ENCODE data around the gene TSPAN18.

Gene TSPAN18

GRCh38 chr11:44780940-44781631, 54.3 kb downstream of the TSPAN18 start:
- no peak for DNase-seq (ENCODE audit: low read depth)

GRCh38 chr11:44781655-44782054, 54.9 kb downstream of the TSPAN18 start:
- TF ChIP-seq CTCF (conservative IDR thresholded peaks at IDR 0.05; ENCODE audit: low read length): no peak
- H3K4me3 ChIP-seq (ENCODE audit: low read length): no peak overlapping the region
- DNase-seq (ENCODE audit: low read depth): no peak

More at GRCh38 chr11:44780940-44781631, 54.3 kb downstream of the TSPAN18 start:
- H3K4me3 ChIP-seq (ENCODE audit: low read length): no peak overlapping the region
- no peak for TF ChIP-seq CTCF (conservative IDR thresholded peaks at IDR 0.05; ENCODE audit: low read length)

GRCh38 chr11:44782478-44782877, 55.7 kb downstream of the TSPAN18 start:
- DNase-seq (ENCODE audit: low read depth): no peak
- H3K4me3 ChIP-seq (ENCODE audit: low read length): no peak overlapping the region
- TF ChIP-seq CTCF (conservative IDR thresholded peaks at IDR 0.05; ENCODE audit: low read length): no peak

- H3K4me3 ChIP-seq (ENCODE audit: low read length): no peak overlapping the region
- no peak for DNase-seq (ENCODE audit: low read depth)
- TF ChIP-seq CTCF (conservative IDR thresholded peaks at IDR 0.05; ENCODE audit: low read length): no peak
Measured at GRCh38 chr11:44784436-44784760, 57.6 kb downstream of the TSPAN18 start.

- no peak for TF ChIP-seq CTCF (conservative IDR thresholded peaks at IDR 0.05; ENCODE audit: low read length)
- H3K4me3 ChIP-seq (ENCODE audit: low read length): no peak overlapping the region
- no peak for DNase-seq (ENCODE audit: low read depth)
Measured at GRCh38 chr11:44784851-44785250, 58.1 kb downstream of the TSPAN18 start.

DNA sequence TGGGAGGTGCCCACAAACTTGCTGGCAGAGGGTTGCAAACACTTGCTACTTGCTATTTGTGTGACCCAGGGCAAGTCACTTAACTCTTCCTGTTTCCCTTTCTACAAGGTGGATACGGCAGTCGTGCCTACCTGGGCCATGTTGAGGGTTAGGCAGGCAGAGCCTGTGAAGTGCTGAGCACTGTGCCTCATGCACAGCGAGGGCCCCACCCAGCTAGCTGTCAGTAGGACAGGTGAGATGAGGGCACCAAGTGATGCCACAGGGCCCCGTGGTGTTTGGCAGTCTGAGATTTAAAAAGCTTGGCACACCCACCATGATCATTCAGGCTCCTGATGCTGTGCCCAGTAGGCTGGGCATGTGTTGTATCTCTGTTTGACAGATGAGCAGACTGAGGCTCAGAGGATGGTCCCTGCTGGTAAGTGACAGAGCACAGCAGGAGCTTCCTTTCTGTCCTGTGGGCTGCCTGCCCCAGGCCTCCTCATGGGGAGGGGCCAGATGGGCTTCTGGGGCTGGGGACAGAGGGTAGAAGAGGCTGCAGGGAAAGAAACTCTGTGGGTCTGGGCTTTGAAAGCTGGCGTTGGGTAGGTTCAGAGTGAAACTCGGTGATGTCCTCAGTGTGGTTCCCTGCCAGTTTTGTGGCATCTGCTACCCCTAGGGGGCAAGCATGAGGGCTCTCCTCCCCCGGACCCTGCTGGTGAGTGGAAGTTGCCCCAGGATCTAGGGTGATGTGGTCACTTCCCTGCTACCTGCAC, 59.3 kb downstream of the TSPAN18 start:
- 0 out of 2 replicates have a peak, but pooled peaks have one; percentile 17 for TF ChIP-seq CTCF (conservative IDR thresholded peaks at IDR 0.05; ENCODE audit: low read length)
- no peak overlapping the region for H3K4me3 ChIP-seq (ENCODE audit: low read length)
- DNase-seq (ENCODE audit: low read depth): no peak

DNA sequence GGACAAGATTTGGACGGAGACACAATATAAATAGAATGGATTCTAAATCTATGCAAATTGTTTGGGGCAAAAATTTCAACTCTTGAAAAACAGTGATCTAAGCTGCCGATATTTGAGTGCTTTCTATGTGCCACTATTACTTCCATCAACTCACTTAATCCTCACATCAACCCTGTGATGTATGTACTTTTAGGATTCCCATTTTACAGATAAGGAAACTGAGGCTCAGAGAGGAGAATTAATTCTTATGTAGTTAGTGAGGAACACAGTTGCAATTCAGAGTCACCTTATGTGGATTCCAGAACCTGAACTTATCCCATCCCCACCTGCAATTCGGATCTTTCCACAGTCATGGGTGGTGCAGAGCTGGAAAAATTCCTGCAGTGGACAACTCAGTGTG, 60.3 kb downstream of the TSPAN18 start:
- TF ChIP-seq CTCF (conservative IDR thresholded peaks at IDR 0.05; ENCODE audit: low read length): no peak

More for the DNA sequence above, 60.3 kb downstream of the TSPAN18 start:
- no peak for DNase-seq (ENCODE audit: low read depth)
- no peak overlapping the region for H3K4me3 ChIP-seq (ENCODE audit: low read length)

Data from AG10803 (cell line).